ENCODE data around the gene DOK7. TPM values are rescaled to one million over a fixed set of nuclear protein-coding genes. Genes with fewer than 3 reads are reported as not detected.
"Not testable (repeated sequence)": the region's sequence is repeated elsewhere in the genome, so short reads cannot be mapped to it uniquely, and the experiment has no call there.

DOK7 gene
- total RNA-seq, 4 donors from 2014 or later: 0.53 to 5.7 (median 4.1) TPM; not detected in 1

DNA sequence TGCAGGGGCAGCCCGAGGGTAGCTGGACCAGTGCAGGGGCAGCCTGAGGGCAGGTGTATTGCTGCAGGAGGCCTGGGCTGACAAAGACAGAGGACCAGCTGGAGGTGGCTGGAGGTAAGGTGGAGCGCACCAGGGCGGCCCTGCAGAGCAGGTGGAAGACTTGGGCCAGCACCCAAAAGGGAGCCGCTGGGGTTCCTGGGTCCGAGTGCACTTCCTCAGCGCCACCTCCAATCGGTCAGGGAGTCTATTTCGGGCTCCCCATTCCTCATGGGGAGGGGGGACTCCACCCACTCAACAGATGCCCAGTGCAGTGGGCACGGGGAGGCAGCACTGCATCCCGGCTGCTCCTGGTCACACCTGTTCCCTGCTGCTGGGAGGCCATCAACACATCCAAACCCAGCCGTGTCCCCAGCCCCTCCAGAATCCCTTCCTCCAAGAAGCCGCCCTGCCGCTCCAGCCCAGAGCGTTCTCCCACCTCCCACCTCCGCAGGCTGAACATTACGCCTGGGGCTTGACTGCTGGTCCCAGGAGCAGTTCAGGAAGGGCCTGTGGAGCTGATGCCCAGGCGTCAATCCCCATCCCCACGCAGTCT lies 67.7 kb downstream of the DOK7 start:
- Histone ChIP-seq H3K27ac (no peak overlapping the region), H3K4me3 (peak overlapping the region; percentile 78 to 96 (median 92)), H3K9me3 (no peaks in the 10 kb centered on the region), H3K36me3 (peaks cover 0 to 28% (median 0%) of the 10 kb centered on the region in 3 donors), H3K27me3 (no peaks in the 10 kb centered on the region), H3K4me1 (peaks cover 4 to 31% (median 18%) of the 10 kb centered on the region in 4 donors)
- DNase-seq: no peak
- no peak for TF ChIP-seq POLR2A (IDR thresholded peaks at IDR 0.05)
- TF ChIP-seq, protein P1, sequence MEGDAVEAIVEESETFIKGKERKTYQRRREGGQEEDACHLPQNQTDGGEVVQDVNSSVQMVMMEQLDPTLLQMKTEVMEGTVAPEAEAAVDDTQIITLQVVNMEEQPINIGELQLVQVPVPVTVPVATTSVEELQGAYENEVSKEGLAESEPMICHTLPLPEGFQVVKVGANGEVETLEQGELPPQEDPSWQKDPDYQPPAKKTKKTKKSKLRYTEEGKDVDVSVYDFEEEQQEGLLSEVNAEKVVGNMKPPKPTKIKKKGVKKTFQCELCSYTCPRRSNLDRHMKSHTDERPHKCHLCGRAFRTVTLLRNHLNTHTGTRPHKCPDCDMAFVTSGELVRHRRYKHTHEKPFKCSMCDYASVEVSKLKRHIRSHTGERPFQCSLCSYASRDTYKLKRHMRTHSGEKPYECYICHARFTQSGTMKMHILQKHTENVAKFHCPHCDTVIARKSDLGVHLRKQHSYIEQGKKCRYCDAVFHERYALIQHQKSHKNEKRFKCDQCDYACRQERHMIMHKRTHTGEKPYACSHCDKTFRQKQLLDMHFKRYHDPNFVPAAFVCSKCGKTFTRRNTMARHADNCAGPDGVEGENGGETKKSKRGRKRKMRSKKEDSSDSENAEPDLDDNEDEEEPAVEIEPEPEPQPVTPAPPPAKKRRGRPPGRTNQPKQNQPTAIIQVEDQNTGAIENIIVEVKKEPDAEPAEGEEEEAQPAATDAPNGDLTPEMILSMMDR (IDR thresholded peaks at IDR 0.05): no peak

DNA sequence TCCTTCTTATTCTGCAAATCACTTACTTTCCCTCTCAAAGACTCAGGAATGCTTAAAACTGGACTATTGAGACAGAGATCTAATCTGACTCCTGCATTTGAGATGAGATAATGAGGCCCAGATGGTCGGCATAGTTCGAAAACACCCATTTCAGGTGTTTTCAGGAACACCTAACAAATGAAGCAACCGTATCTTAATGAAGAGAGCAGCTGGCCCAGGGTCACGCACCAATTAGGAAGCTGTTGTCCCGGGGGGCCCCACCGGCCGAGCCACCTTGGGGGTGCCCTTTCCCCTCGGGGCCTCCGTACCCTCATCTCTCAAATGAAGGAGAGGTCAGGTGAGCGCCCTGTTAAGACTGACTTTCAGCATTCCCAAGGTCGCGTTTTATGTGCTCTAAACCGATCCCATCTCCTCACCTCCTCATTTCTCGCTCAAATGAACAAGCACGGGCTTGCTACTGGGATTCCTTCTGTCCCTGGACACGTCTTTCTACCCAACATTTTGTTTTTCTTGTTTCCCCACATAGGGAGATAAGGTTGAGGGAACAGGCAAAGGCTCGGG lies 68.3 kb downstream of the DOK7 start:
- DNase-seq: no peak
- Histone ChIP-seq H3K4me1 (peaks cover 4 to 31% (median 18%) of the 10 kb centered on the region in 4 donors), H3K4me3 (peak overlapping the region; percentile 78 to 96 (median 92))

GRCh38 chr4:3531879-3532750 lies 69.0 kb downstream of the DOK7 start, which contains the start of gene LRPAP1:
LRPAP1 (minus strand) TSS chr4:3532422; CDS start chr4:3532412, 10 bp downstream.
- TF ChIP-seq POLR2A (IDR thresholded peaks at IDR 0.05): peak; percentile 93 to 96
- TF ChIP-seq, protein P1 (IDR thresholded peaks at IDR 0.05): no peak
- H3K27me3 ChIP-seq: no peaks in the 10 kb centered on the region
- H3K4me1 ChIP-seq: peaks cover 4 to 31% (median 18%) of the 10 kb centered on the region in 4 donors
- H3K9me3 ChIP-seq: no peaks in the 10 kb centered on the region
- peak within 1 kb of the TSS; percentile 64 to 87 (median 70) for H3K27ac ChIP-seq
- peaks cover 0 to 25% (median 0%) of the 10 kb centered on the region in 3 donors for H3K36me3 ChIP-seq
- H3K4me3 ChIP-seq: peak within 1 kb of the TSS; percentile 78 to 96 (median 92)
- DNase-seq: peak; percentile 86 to 95 (median 95)

More for the DNA sequence above, 68.3 kb downstream of the DOK7 start:
- H3K9me3 ChIP-seq: no peaks in the 10 kb centered on the region
- no peaks in the 10 kb centered on the region for H3K27me3 ChIP-seq
- peaks cover 0 to 25% (median 0%) of the 10 kb centered on the region in 3 donors for H3K36me3 ChIP-seq
- peak overlapping the region in 2 of 4 donors; percentile 64 to 87 for H3K27ac ChIP-seq
- TF ChIP-seq, protein P1 (IDR thresholded peaks at IDR 0.05): no peak
- TF ChIP-seq POLR2A (IDR thresholded peaks at IDR 0.05): no peak

GRCh38 chr4:3532751-3533422 lies 69.8 kb downstream of the DOK7 start:
- peaks cover 0 to 17% (median 0%) of the 10 kb centered on the region in 3 donors for H3K36me3 ChIP-seq
- peak overlapping the region; percentile 78 to 96 (median 92) for H3K4me3 ChIP-seq
- H3K27me3 ChIP-seq: no peaks in the 10 kb centered on the region
- no peak for TF ChIP-seq POLR2A (IDR thresholded peaks at IDR 0.05)
- TF ChIP-seq, protein P1 (IDR thresholded peaks at IDR 0.05): no peak
- no peak for DNase-seq
- peaks cover 4 to 31% (median 18%) of the 10 kb centered on the region in 4 donors for H3K4me1 ChIP-seq
- H3K27ac ChIP-seq: peak overlapping the region in 1 of 4 donors; percentile 46
- H3K9me3 ChIP-seq: no peaks in the 10 kb centered on the region

DNA sequence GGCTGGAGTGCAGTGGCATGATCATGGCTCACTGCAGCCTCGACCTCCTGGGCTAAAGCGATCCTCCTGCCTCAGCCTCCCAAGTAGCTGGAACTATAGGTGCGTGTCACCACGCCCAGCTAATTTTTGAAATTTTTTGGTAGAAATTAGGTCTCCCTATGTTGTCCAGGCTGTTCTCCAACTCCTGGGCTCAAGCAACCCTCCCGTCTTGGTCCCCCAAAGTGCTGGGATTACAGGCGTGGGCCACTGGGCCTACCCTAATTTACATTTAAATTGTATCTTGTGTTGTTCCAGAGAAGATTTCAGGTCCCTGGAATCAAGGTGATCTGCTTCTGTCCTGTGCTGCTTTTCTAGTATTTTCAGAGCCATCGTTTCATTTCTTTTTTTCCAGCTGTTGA lies 70.3 kb downstream of the DOK7 start:
- DNase-seq: no peak
- H3K9me3 ChIP-seq: no peaks in the 10 kb centered on the region
- TF ChIP-seq POLR2A (IDR thresholded peaks at IDR 0.05): no peak
- TF ChIP-seq, protein P1 (IDR thresholded peaks at IDR 0.05): no peak

GRCh38 chr4:3535812-3536211 lies 72.7 kb downstream of the DOK7 start:
- not testable (repeated sequence) for H3K9me3 ChIP-seq, H3K27ac ChIP-seq, H3K4me3 ChIP-seq, DNase-seq, H3K36me3 ChIP-seq, H3K27me3 ChIP-seq
- H3K4me1 ChIP-seq: peaks cover 4 to 19% (median 8%) of the 10 kb centered on the region in 4 donors

More for the DNA sequence above, 70.3 kb downstream of the DOK7 start:
- H3K27ac ChIP-seq: no peak overlapping the region
- peaks cover 0 to 12% (median 0%) of the 10 kb centered on the region in 3 donors for H3K36me3 ChIP-seq
- no peak overlapping the region for H3K4me3 ChIP-seq
- no peaks in the 10 kb centered on the region for H3K27me3 ChIP-seq
- H3K4me1 ChIP-seq: peaks cover 4 to 31% (median 18%) of the 10 kb centered on the region in 4 donors

GRCh38 chr4:3538906-3539305 lies 75.8 kb downstream of the DOK7 start:
- H3K27ac ChIP-seq, H3K4me1 ChIP-seq, H3K4me3 ChIP-seq, DNase-seq, H3K9me3 ChIP-seq, H3K27me3 ChIP-seq, H3K36me3 ChIP-seq: not testable (repeated sequence)

GRCh38 chr4:3543415-3543814 lies 80.3 kb downstream of the DOK7 start:
- not testable (repeated sequence) for DNase-seq

More at GRCh38 chr4:3543415-3543814, 80.3 kb downstream of the DOK7 start:
- H3K27ac ChIP-seq, H3K27me3 ChIP-seq, H3K36me3 ChIP-seq, H3K4me3 ChIP-seq, H3K9me3 ChIP-seq, H3K4me1 ChIP-seq: not testable (repeated sequence)

Measured in Peyer's patch (tissue), 4 donors.